Activated naive CD4-positive, alpha-beta T cell treated with anti-CD3 and anti-CD28 coated beads, Interleukin-2, amount 50 U/mL, for 16 hours (primary cell): Measurements from ENCODE around the gene TIMD4.
"Not testable (repeated sequence)": the region's sequence is repeated elsewhere in the genome, so short reads cannot be mapped to it uniquely, and the experiment has no call there.

Experiments used
- DNase-seq: peaks from one replicate; pipeline ENCODE4 v3.0.0-alpha.2; 2020

Gene TIMD4

GRCh38 chr5:156963125-156963524 lies at the start of gene TIMD4:
Gene TIMD4, minus strand, starts transcription at chr5:156963226. Its CDS starts 28 bp downstream, at chr5:156963198.
- no peak for DNase-seq

DNA sequence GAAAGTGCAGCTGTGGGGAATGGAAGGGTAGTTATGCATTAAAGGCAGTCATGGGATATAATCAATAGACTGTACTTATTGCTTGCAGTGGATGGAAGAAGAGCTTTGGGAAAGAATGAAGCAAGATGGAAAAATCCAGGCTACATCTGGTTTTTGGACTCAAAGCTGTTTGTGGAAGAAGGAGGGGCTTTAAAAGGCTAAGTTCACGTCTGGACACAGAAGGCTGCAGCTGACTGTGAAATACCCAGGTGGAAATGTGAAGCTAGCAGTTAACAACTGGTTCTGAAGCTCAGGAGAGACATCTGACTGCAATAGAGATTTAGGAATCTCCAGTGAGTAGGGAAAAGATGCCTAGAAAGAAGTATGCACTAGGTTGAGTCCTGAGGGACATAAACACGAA lies 43.2 kb upstream of the TIMD4 start:
- DNase-seq: no peak

DNA sequence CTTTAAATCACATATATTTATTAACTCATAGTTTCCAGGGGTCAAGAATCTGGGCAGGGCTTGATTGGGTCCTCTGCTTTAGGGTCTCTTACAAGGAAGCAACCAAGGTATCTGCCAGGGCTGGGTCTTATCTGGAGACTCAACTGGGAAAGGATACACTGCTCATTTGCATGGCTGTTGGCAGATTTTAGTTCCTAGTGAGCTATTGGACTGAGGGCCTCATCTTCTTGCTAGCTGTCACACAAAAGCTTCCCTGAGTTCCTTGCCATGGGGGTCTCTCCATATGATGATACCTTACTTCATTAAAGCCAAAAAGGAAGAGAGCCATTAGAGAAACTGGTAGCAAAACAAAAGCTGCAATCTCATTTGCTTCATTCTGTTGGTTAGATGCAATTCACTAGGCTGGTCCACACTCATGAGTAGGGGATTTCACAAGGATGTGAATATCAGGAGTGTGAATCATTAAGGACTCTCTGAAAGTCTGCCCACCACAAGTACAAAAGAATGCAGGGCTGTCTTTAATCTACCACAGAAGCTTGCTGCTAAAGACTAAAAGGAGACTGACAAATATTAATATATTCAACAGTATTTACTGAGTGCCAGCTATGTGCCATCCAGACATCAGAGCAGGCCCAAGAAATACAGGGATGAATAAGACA lies 42.0 kb upstream of the TIMD4 start:
- DNase-seq: no peak

DNA sequence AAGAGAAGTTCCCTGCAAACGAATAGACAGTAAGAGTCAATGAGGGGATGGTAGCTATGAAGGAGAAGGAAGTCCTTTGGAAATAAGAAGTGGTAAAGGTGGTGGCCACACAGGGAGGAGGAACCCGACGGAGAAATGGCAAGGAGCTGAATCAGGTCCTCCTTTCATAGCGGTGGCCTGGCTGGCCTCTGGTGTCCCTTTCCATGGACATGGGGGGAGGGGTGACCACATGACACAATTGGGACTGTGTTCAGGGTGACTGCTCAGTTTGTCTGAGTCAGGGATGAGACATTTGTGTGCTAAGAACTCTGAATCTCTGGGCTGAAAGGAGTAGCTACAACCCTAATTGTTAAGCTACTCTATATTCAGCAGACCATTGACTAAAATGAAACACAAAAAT lies 28.7 kb upstream of the TIMD4 start:
- DNase-seq: no peak

GRCh38 chr5:156984064-156984463 lies 21.0 kb upstream of the TIMD4 start:
- no peak for DNase-seq

GRCh38 chr5:156981481-156981880 lies 18.5 kb upstream of the TIMD4 start:
- DNase-seq: no peak

GRCh38 chr5:156974328-156974727 lies 11.3 kb upstream of the TIMD4 start:
- DNase-seq: no peak

DNA sequence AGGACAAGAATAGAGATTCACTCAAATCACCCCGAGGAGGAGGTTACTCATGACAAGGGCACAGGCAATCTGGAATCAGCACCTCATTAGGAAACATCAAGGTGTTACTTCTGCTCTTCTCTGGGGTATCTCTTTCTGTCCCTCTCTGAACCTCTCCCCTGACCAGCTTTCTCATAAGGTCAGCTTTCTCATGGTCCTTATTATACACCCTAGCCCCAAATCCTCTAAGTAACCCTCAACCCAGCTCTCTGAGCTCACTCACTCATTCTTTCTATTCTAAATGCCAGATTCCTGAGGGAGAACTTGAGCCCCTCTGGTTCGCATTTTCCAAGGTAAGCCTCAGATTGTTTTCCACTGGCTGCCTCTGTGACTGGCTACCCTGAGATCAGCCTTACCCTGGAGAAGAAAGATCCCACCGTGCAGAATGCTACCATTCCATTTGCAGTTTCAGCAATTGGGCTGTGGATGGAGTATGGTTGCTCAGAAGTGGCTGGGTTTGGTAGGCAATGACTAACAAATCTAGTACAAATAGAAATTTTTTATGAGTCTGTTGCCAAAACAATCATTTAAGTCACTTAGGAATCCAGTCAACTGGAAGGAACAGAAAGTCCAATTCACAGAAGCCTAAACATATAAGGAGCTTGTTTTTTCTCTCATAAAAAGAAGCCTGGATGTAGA lies 9.0 kb upstream of the TIMD4 start:
- DNase-seq: no peak

GRCh38 chr5:156971415-156971814 lies 8.4 kb upstream of the TIMD4 start:
- DNase-seq: no peak

DNA sequence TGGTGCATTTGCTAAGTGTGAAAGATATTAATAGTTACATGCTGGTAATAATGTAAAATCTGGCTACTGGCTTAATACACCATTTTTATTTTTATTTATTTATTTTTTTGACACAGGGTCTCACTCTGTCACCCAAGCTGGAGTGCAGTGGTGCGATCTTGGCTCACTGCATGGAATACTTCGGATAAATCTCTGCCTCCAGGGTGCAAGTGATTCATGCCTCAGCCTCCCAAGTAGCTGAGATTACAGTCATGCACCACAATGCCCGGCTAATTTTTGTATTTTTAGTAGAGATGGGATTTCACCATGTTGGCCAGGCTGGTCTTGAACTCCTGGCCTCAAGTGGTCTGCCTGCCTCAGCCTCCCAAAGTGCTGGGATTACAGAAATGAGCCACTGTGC lies 4.4 kb upstream of the TIMD4 start:
- DNase-seq: not testable (repeated sequence)

DNA sequence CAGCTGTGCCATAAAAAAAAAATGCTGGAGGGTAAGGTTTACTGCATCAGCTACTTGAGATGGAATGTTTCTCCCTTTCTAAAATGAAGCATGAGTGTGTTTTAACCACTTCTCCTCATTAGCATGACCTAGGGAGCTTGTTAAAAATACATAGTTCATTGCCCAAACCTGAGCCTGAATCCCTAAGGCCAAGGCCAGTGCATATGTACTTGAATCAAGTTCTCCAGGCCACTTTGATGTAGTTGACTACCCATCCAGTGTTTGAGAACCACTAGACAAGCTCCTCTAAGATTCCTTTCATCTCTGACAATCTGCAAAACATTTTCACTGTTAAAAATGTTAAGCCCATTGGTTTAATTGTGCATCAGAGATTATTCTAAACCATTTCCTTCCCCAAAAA lies 6.7 kb downstream of the TIMD4 start:
- no peak for DNase-seq

DNA sequence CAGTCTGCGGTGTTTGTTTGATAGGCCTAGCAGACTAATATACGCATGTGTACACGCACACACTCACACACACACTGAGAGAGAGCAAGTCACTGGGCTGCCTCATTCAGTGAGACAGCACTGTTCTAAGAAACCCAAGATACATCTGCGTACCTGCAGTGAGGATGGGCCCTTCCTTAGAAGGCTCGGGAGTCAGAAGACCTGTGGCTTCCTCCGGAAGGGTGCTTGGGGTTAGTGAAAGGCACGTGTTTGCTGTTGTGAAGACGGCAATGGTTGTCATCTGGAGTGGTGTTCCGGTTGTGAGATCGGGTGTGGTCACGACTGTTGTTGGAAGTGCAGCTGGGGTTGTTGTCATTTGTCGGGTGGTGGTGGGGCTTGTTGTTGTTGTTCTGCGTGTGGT lies 11.7 kb downstream of the TIMD4 start:
- no peak for DNase-seq

DNA sequence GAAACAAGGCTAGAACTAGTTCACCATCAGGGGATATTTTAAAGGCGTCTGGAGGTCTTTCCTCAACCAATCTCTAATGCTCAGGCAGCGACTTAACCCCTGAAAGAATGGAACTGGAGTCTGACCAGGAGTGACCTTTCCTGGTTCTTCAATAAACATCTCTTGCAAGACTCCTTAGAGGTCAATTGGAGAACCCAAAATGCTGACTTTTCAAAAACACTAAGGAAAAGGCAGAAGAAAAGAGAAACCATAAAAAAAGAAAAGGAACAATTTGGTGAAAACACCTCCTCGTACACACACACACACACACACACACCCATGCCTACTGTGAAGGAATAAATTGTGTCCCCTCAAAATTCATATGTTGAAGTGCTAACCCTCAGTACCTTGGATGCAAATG lies 12.3 kb downstream of the TIMD4 start:
- DNase-seq: no peak

GRCh38 chr5:156949424-156949823 lies 13.6 kb downstream of the TIMD4 start:
- DNase-seq: no peak

DNA sequence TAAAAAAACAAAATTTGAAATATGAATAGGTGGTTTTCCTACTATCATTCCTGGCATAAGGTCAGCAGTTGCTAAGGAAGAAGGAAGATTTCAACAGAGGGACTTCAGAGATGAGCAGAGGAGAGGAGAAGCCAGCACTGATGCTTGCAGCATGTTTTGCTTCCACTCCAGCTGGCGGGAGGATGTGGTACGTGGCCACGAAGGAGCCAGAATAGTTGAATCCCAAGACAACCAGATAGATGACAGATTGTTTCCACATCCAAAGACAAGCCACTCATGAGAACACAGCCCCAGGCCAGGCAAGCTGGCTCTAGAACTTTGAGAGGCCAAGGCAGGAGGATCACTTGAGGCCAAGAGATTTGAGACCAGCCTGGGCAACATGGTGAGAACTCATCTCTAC lies 15.1 kb downstream of the TIMD4 start:
- no peak for DNase-seq

DNA sequence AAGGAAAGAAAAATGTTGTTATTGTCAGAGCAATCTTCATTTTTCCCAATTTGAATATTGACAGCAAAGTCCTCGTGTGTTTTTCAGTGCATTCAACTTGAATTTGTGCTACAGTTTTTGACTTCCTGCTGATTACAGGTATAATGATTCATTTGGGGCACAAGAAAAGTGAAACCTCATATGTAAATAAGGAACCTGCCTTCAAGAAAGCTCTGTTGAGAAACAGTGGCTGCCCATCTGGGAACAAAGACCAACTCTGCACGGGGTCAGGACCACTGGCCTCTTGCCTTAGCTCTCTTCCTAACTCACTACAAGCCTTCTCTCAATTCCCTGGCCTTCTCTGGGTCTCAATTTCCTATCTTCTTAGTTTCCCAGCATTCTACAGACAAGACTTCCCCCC lies 21.0 kb downstream of the TIMD4 start:
- no peak for DNase-seq

DNA sequence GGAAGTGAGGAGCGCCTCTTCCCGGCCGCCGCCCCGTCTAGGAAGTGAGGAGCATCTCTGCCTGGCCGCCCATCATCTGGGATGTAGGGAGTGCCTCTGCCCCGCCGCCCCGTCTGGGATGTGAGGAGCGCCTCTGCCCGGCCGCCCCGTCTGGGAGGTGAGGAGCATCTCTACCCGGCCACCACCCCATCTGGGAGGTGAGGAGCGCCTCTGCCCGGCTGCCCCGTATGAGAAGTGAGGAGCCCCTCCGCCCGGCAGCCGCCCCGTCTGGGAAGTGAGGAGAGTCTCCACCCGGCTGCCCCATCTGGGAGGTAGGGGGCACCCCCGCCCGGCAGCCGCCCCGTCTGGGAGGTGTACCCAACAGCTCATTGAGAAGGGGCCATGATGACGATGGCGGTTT lies 22.6 kb downstream of the TIMD4 start:
- not testable (repeated sequence) for DNase-seq

DNA sequence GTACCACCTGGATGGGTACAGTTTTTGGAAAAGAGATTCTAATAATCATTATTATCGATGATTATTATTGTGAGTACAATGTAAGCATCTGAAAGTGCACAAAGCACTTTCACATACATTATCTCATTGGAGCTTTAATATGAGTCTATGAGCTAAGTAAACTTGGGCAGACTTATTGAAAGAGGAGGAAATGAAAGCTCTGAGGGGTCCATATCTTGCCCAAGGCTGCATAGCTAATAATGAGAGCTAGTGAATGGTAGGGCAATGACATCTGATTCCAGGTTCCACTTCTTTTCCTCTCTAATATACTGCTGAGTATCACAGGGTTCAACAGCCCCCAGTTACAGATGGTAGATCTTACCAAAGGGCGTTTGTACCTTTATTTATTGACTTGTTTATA lies 26.1 kb downstream of the TIMD4 start:
- DNase-seq: no peak

DNA sequence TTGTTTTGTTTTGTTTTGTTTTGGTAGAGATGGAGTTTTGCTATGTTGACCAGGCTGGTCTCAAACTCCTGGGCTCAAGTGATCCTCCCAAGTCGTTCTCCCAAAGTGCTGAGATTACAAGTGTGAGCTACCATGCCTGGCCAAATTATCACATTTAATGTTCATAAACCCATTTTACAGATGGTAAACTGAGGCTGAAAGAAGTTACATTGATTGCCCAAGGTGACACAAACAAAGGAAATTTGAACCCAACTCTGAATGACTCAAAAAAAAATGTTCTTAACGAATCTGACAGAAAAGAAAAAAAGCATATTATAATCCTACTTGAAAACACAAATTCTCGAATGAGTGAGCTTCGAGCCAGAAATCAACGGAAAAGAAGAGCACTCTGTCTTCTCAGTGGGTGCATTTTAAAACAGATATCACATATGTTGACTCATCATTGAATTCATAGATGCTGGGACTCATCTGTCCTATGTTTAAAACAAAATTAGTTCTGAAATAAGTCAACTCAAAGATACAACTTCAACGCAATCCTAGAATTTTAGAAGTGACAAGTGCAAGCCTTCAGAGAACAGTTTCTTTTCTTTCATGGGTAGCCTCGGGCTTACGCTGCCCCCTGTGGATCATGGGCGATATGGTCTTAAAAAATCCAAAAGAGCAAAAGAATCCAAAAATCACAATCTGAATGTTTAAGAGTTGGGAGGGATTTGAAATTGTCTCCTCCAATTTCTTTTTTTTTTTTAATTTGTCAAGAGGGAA lies 28.4 kb downstream of the TIMD4 start:
- DNase-seq: peak; percentile 70

GRCh38 chr5:156929366-156929948 lies 33.6 kb downstream of the TIMD4 start:
- no peak for DNase-seq

GRCh38 chr5:156927545-156927944 lies 35.5 kb downstream of the TIMD4 start:
- DNase-seq: no peak

- DNase-seq: not testable (repeated sequence)
These were observed 37.3 kb downstream of the TIMD4 start for GRCh38 chr5:156925767-156926166.

DNA sequence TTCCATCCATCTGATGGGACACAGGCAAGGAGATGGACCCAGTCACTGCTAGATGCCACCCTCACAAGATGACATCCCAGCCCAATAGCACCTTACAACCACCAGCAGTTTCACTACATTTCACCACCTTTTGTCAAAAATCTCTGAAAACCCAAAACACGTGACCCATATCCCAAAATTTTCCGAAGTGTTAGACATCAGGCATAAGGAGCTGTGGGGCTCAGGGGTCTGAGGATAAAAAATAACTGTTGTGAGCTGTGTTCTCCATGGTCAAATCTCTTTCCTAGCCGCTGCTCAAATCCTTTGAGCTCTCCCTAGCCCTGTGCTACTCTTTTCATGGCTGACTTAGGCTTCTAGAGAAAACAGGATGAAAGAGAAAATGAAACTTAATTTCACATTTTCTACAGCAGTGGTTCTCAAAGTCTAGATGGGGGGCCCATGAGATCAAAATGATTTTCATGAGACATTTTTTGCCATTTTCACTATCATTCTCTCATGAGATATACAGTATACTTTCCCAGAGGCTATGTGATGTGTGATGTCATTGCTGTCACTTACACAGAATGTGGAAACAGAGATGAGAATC lies 40.7 kb downstream of the TIMD4 start:
- DNase-seq: no peak
